ENCODE data around the gene GOLGA6C. TPM values are rescaled to one million over a fixed set of nuclear protein-coding genes. Genes with fewer than 3 reads are reported as not detected.

The GOLGA6C gene
- total and polyA plus RNA-seq, 10 of the 15 experiments (the other 5 are each of a cell fraction or from before 2014, with no cell fraction given), result not detected

DNA sequence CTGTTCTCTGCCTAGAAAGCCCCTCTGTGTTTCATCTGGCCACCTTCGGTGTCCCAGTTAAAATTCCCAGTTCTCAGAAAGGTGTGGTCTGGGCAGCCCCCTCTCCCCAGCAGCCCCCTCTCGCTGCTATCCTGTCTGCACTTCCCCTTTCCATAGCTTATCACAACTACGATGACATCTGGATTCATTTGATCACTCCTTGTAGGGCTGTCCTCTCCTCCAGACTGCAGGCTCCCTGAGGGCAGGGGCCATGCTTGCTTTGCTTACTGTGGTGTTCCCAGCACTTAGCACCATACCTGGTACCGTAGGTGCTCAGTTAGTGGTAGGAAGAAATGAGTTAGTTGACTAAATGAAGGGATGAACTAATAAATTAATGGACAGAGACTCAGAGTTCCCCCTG is 26.3 kb upstream of the GOLGA6C start (continued):
- TF ChIP-seq ZBTB4 (CRISPR knock-in tag; IDR thresholded peaks at IDR 0.05) (no peak), ZNF217 (IDR thresholded peaks at IDR 0.05) (no peak), ZNF207 (IDR thresholded peaks at IDR 0.05; ENCODE audit: borderline replicate concordance) (no peak), YBX1 (IDR thresholded peaks at IDR 0.05) (no peak), ZNF384 (IDR thresholded peaks at IDR 0.05; ENCODE audit: borderline replicate concordance, low read depth, low read length) (no peak)

DNA sequence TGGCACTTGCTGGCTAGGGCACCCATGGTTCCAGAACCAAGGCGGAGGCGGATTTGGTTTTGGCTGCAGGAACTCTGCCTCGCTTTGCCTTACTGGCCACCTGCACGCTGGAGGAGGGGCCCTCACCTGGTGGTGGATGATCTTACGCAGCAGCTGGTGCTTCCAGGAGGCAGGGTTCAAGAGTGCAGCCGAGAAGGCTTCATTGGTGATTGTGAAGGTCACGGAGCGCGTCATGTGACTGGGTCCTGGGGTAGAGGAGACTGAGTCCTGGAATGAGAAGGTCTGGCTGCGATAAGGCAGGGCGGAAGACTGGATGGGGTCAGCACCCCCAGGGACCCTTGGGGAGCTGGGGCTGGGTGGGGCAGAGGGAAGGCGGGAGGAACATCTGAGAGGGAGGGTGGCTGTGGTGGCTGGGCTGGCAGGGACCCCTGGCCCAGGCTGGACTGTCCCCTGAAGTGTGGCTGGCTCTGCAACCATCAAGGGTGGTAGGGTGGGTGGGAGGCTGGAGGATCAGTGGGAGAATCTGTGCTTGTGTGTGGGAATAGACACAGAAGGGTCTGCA is 25.8 kb upstream of the GOLGA6C start:
- Histone ChIP-seq H3K4me1 (ENCODE audit: control insufficient read depth, insufficient read depth, low read length) (no peaks in the 10 kb centered on the region), H3K4me2 (ENCODE audit: control insufficient read depth, insufficient read depth) (no peak overlapping the region), H3K4me3 (no peak overlapping the region), H3K27me3 (replicated peaks in 1 of 2; ENCODE audit: control insufficient read depth in 2 of 2, insufficient read depth in 2 of 2, low read length in 1 of 2) (peaks cover 0 to 2% of the 10 kb centered on the region in 2 experiments; a peak in 2 of 4 replicates), H3K9me3 (replicated peaks; ENCODE audit: control insufficient read depth, insufficient read depth, low read length) (no peaks in the 10 kb centered on the region), H2AFZ (ENCODE audit: control insufficient read depth, low read depth, low read length) (no peak overlapping the region), H4K20me1 (ENCODE audit: control insufficient read depth, insufficient read depth) (no peaks in the 10 kb centered on the region), H3K27ac (ENCODE audit: control insufficient read depth, insufficient read depth) (no peak overlapping the region), H3K36me3 (ENCODE audit: control insufficient read depth in 2 of 2, insufficient read depth in 2 of 2, low read length in 1 of 2) (no peaks in the 10 kb centered on the region), H3K79me2 (ENCODE audit: control insufficient read depth, insufficient read depth, low read length) (no peaks in the 10 kb centered on the region), H3K9ac (ENCODE audit: control insufficient read depth, insufficient read depth, low read length) (no peak overlapping the region)
- FAIRE-seq (no peak), DNase-seq (ENCODE audit: low read depth, low spot score) (no peak), ATAC-seq (no peak)
- ChIA-PET CTCF (no interaction called here), RAD21 (ENCODE audit: unreplicated experiment) (no interaction called here), POLR2A (no interaction called here), SMC1A (ENCODE audit: uncharacterized antibody, unreplicated experiment) (interaction anchor here (1.2 kb wide), 1 partner anchor 17 kb away, joined by 3 read pairs; no protein-coding TSS in a partner anchor)
- TF ChIP-seq ZNF217 (IDR thresholded peaks at IDR 0.05), result no peak
- TF ChIP-seq GATAD2B (conservative IDR thresholded peaks at IDR 0.05; ENCODE audit: low read depth), result no peak
- no peak for TF ChIP-seq WRNIP1 (IDR thresholded peaks at IDR 0.05; ENCODE audit: borderline replicate concordance, low read depth, low read length)
- TF ChIP-seq, protein P1, sequence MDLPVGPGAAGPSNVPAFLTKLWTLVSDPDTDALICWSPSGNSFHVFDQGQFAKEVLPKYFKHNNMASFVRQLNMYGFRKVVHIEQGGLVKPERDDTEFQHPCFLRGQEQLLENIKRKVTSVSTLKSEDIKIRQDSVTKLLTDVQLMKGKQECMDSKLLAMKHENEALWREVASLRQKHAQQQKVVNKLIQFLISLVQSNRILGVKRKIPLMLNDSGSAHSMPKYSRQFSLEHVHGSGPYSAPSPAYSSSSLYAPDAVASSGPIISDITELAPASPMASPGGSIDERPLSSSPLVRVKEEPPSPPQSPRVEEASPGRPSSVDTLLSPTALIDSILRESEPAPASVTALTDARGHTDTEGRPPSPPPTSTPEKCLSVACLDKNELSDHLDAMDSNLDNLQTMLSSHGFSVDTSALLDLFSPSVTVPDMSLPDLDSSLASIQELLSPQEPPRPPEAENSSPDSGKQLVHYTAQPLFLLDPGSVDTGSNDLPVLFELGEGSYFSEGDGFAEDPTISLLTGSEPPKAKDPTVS (IDR thresholded peaks at IDR 0.05; ENCODE audit: low read depth, low read length), result no peak
- no peak for TF ChIP-seq BHLHE40 (IDR thresholded peaks at IDR 0.05; ENCODE audit: borderline replicate concordance in 1 of 2, low read depth in 2 of 2, low read length in 1 of 2)
- no peak for TF ChIP-seq YBX1 (IDR thresholded peaks at IDR 0.05)
- no peak for TF ChIP-seq RELA (IDR thresholded peaks at IDR 0.05; ENCODE audit: borderline replicate concordance, partially characterized antibody)
- no peak for TF ChIP-seq ZBED1 (IDR thresholded peaks at IDR 0.05; ENCODE audit: borderline replicate concordance)
- no peak for TF ChIP-seq MYC (IDR thresholded peaks at IDR 0.05; ENCODE audit: insufficient read depth, insufficient read length, insufficient replicate concordance, low read length, severe bottlenecking)
- TF ChIP-seq POLR2A (IDR thresholded peaks at IDR 0.05; ENCODE audit: low read depth, low read length), result no peak
- TF ChIP-seq RFX5 (IDR thresholded peaks at IDR 0.05; ENCODE audit: low read depth, low read length), result no peak
- no peak for TF ChIP-seq POLR2AphosphoS5 (IDR thresholded peaks at IDR 0.05; ENCODE audit: low read length)
- TF ChIP-seq NFYA (IDR thresholded peaks at IDR 0.05; ENCODE audit: borderline replicate concordance, low read depth, low read length), result no peak
- no peak for TF ChIP-seq DPF2 (IDR thresholded peaks at IDR 0.05)
- TF ChIP-seq RUNX3 (IDR thresholded peaks at IDR 0.05; ENCODE audit: low read length), result no peak
- no peak for TF ChIP-seq RB1 (IDR thresholded peaks at IDR 0.05; ENCODE audit: borderline replicate concordance)
- TF ChIP-seq, protein P2, sequence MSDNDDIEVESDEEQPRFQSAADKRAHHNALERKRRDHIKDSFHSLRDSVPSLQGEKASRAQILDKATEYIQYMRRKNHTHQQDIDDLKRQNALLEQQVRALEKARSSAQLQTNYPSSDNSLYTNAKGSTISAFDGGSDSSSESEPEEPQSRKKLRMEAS (IDR thresholded peaks at IDR 0.05; ENCODE audit: low read depth, low read length), result no peak
- TF ChIP-seq ZNF274 (IDR thresholded peaks at IDR 0.05; ENCODE audit: insufficient read depth, insufficient read length), result no peak
- intact Hi-C loops (cut with micrococcal nuclease; ENCODE audit: unreplicated experiment), result no loop called here
- in situ Hi-C loops (cut with MboI), result no loop called here
- BruUV-seq (replicated peaks), result no TSS peak
- WGBS (ENCODE audit: insufficient coverage, insufficient replicate concordance, low lambda C conversion rate, missing lambda C conversion rate), result 59% methylated on average over 10 of the region's 12 CpGs
